ENCODE data around the gene MXRA7. TPM values are rescaled to one million over a fixed set of nuclear protein-coding genes. Genes with fewer than 3 reads are reported as not detected.
"Not testable (repeated sequence)": the region's sequence is repeated elsewhere in the genome, so short reads cannot be mapped to it uniquely, and the experiment has no call there.

MXRA7 gene
- total RNA-seq, 1 donor from 2014 or later = 185 TPM

DNA sequence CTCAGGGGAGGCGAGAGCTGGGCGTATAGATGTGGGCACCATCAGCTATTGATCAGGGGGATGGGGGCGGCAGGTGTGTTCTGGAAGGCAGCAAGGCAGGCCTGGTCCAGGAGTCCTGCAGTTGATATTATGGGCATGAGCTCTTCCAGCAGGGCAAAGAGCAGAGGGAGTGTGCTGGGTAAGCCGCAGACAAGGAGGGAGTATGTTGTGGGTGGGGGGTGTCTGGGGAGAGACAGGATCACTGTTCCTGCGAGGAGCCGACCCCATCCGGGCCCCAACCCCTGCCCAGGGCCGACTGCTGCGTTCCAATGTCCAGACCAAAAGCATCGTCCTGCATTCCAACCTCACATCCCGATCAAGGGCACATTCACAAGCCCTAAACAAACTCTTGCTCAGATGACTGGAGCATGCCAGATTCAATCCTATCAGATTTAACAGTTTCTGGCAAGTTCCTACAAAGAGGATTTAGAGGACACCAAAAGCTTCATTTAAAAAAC lies 9.2 kb downstream of the MXRA7 start:
- intact Hi-C loops (cut with DNase I) = no loop called here
- ATAC-seq (peak; percentile 13), DNase-seq (ENCODE audit: low spot score) (no peak)

DNA sequence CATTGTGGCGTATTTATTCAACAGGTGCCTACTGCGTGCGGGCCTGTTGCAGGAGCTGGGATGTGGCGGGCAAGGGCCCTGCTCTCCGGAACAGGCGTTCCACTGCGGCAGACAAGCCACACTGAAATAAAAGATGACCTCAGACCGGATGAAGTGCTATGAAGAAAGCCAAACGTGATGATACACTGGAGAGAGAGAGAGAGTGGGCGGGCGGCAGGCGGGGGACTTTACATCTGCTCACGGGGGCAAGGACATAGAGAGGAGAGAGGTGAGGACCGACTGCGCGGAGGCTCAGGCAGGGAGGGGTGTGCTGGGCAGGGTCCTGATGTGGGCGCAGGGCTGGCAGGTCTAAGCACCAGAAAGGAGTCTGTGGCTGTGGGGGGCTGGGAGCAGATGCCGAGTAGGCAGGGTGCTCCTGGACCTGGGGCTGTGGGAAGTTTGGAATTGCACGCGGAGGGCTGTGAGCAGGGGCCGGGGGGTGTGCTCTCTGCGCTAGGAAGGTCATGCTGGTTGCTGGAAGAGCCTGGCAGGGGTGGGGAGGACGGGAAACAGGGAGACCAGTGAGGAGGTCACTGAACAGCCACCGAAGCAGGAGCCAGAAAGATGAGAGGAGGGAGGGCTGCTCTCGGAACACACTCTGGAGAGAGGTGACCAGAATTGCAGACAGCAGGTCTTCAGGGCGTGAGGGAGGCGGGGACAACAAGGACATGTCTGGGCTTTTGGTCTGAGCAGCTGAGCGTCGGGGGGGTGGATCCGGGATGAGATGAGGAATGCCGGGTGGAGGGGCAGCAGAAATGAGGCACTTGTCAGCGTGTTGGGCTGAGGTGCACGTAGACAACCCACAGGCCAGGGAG lies 9.9 kb downstream of the MXRA7 start:
- intact Hi-C loops (cut with DNase I) = no loop called here
- ATAC-seq (peak; percentile 93), DNase-seq (ENCODE audit: low spot score) (no peak)

DNA sequence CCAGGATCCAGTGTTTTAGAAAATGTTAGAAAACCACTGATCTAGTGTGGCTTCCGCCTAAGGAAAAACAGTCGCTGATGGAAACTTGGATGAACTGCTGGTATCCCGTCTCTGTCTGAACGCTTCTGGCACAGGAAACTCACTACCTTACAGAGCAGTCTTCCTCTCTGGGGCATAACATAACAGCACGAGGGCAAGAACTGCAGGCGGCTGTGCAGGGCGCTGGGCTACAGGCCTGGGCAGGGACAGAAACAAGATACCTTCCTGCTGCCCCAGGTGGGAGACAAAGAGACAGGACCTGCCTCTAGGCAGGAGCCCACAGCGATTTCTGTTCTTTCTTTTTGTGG lies 10.5 kb downstream of the MXRA7 start:
- DNase-seq (ENCODE audit: low spot score) (no peak), ATAC-seq (peak; percentile 34)
- intact Hi-C loops (cut with DNase I) = no loop called here

DNA sequence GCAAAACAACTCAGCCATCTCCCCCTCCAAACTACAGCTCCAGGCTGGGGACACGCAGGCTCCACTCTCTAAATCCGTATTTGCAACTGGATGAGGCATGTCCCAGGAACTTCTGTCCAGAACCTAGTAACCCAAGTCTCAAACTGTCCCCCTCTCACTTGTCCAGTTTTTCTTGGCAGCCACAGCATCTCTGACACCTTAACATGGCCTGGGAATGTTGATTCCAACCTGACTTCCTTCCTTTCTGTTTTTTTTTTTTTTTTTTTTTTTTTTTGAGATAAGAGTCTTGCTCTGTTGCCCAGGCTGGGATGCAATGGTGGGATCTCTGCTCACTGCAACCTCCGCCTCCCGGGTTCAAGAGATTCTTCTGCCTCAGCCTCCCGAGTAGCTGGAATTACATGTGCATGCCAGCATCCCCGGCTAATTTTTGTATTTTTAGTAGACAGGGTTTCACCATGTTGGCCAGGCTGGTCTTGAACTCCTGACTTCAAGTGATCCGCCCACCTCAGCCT lies 12.2 kb downstream of the MXRA7 start:
- DNase-seq (ENCODE audit: low spot score); intact Hi-C loops (cut with DNase I); ATAC-seq: not testable (repeated sequence)

DNA sequence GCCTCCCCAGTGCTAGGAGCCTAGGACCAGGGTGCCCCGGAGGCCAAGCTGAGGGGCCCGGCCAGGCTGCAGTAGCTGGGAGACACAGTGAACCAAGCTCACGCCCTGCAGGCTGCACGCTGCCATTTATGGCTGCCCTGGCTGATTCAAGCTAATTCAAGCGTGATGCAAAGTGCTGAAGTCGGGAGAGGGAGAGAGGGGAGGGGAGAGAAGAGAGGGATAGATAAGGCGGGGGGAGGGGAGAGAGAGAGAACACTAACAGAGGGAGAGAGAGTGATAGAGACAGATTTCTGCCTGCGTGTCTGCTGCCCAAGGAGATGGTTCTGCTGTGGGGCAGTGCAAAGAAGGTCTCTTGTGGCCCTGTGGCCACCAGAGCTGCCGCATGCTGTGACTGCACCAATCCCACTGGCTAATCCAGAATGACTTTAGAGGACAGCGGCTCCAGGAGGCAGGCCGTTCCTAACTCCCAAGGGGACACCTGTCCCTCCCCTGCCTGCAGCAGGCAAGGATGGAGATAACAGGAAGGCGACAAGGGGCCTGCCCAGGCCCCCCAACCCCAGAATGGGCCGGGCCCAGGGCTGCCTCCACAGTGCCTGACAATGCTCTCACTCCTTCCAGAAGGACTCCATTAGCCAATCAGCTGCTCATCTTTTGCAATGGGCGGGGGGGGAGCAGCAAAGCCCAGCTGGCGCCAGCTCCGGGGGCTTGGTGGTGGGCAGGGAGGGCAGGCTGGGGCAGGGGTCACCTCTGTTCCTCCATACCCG lies 12.9 kb downstream of the MXRA7 start:
- intact Hi-C loops (cut with DNase I) = no loop called here
- DNase-seq (ENCODE audit: low spot score) (no peak), ATAC-seq (no peak)

DNA sequence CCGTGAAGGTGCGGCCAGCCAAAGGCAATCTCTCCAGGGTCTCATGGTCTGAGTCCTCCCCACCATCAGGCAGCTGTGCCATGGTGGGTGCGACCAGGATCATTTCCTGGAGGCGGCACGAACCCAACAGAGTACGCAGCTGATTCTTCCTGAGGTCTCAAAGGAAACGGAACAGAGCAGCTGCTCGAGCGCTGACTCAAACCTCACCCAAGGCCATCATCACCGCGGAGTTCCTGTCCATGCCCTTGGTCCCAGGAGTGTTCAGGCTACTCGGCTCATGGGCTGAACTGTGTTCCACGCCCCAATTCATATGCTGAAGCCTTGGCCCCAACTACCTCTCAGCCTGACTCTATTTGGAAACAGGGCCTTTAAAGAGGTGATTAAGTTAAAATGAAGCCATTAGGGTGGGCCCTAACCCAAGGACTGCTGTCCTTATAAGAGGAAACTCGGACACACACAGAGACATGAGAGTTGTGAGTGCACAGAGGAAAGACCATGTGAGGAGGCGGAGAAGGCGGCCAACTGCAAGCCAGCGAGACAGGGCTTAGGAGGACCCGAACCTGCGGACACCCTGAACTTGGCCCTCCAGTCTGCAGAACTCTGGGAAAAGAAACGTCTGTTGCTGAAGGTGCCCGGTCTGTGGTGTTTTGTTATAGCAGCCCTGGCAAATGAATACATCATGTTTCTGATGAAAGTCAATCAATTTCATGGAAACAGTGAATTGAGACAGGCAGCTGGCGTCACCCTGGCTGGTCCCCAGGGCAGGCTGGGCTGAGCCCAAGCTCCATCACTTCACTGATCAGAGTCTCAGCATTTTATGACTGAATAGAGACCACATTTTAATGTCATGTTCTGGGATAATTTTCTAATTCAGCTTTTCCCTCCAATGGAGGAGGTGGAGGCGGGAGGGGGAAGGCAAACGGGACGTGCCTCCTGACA lies 13.7 kb downstream of the MXRA7 start:
- intact Hi-C loops (cut with DNase I) = no loop called here

DNA sequence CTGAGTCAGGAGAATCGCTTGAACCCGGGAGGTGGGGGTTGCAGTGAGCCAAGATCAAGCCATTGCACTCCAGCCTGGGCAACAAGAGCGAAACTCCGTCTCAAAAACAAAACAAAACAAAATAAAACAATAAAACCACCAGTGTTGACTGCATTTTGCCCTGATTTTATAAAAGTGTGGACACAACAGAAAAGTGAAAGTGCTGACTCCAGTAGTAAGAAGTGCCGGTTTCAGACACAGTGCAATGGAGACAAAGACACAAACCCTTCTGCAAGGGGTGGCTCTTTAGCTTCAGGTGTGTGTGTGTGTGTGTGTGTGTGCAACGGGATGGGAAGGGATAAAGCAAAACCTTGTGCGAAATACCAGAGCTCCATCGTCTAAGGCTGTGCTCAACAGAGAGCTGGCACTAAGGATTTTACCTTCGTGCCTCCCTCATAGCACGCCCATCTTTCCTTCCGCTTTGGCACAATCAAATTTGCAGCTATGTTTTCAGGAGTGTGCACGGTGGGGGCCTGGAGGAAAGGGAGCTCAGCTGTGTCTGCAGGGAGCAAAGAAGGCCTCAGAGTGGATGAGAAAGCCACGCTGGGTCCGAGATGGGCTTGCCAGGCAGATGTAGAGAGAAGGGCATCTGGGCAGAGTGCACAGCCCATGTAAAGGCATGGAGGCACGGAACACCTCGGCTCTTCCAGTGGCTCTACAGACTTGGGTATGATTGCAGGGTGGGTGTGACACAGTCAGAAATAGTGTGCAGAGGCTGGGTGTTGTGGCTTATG lies 15.5 kb downstream of the MXRA7 start:
- ATAC-seq (no peak), DNase-seq (ENCODE audit: low spot score) (no peak)
- intact Hi-C loops (cut with DNase I) = no loop called here

More for the DNA sequence above, 13.7 kb downstream of the MXRA7 start:
- no peak for DNase-seq (ENCODE audit: low spot score)
- ATAC-seq = no peak

DNA sequence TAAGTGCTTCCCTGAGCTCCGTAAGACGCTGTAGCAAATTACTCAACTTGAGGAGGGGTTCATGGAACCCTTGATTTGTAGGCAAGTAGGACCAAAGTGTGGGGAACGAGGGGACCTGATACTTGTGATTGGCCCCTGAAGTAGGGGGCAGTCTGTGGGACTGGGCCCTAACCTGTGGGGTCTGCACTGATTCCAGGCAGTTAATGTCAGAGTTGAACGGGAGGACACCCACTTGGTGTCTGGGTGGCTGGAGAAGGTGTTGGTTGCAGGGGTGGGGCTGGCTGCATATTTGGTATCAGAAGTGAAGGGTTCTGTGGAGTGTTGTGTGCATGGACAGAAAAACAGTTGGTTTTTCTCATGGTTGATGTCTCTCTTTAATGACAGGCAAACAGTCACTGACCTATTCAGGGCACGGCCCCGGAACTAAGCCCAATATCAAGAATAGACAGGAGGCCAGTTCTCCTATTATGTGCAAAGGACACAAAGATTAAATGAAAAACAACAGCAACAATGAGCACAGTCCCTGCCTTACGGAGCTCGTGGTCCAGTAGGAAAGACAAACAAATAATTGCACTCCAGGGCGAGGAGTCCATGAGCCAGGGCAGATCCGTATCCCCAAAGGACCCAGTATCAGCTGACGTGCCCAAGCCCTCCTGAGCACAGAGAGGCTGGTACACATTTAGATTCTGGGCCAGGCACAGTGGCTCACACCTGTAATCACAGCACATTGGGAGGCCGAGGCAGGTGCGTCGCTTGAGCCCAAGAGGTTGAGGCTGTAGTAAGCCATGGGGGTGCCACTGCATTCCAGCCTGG lies 19.2 kb downstream of the MXRA7 start:
- DNase-seq (ENCODE audit: low spot score) (no peak), ATAC-seq (no peak)
- intact Hi-C loops (cut with DNase I) = no loop called here

DNA sequence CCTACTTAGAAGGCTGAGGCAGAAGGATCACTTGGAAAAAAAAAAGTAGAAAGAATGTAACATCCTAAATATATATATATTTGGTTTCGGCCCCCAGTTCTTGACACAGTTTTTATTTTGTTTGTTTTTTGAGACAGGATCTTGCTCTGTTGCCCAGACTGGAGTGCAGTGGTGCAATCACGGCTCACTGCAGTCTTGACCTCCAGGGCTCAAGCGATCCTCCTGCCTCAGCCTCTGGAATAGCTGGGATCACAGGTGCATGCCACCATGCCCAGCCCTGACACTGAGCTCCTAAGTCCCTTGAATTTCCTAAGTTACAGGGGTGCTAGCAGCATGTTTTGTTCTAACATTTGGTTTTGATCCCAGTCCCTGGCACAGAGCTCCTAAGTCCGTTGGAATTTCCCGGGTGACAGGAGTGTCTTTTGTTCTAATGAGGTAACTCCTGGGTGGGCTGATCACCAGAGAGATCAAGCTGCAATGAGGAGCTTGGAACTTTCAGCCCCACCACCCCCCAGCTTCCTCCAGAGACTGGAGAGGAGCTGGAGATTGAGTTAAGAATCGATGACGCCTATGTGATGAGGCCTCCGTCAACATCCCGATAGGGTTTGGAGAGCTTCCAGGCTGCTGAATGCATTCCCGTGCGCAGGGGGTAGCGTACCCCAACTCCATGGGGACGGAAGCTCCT lies 20.0 kb downstream of the MXRA7 start:
- intact Hi-C loops (cut with DNase I) = no loop called here
- ATAC-seq (no peak), DNase-seq (ENCODE audit: low spot score) (no peak)

DNA sequence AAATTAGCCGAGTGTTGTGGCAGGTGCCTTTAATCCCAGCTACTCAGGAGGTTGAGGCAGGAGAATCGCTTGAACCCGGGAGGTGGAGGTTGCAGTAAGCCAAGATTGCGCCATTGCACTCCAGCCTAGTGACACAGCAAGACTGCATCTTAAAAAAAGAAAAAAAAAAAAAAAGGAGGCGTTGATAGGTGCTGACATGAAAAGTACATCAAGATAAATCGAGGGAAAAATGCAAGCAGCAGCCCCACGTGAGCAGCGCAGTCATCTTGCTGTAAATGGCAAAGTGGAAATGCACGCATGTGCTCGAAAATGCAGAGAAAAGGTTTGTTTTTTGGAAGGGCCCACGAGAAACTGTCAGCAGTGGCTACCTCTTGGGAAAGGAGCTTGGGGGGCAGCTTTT lies 20.9 kb downstream of the MXRA7 start:
- ATAC-seq (no peak), DNase-seq (ENCODE audit: low spot score) (no peak)
- intact Hi-C loops (cut with DNase I) = no loop called here

DNA sequence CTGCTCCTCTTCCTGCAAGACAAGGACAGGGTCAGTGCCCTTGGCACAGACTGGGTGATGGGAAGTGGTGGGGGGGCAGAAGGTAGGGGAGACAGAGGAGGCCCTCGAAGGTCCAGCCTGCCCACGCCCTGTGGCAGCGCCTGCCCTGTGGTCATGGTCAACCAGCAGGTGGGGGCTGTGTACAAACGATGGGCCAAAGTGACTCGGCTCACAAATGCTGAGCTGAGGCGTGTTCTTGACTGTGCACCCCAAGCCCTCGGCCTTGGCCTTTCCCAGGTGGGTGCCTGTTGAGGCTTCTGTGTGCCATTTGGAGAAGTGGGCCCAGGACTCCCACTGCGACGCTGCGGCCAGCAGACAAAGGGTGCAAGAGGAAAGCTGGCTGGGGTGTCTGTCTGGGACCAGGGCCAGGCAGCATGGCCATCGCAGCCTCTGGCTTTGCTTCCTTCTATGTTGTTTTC lies 22.6 kb downstream of the MXRA7 start:
- DNase-seq (ENCODE audit: low spot score) = no peak
- intact Hi-C loops (cut with DNase I) = no loop called here
- ATAC-seq = peak; percentile 32

DNA sequence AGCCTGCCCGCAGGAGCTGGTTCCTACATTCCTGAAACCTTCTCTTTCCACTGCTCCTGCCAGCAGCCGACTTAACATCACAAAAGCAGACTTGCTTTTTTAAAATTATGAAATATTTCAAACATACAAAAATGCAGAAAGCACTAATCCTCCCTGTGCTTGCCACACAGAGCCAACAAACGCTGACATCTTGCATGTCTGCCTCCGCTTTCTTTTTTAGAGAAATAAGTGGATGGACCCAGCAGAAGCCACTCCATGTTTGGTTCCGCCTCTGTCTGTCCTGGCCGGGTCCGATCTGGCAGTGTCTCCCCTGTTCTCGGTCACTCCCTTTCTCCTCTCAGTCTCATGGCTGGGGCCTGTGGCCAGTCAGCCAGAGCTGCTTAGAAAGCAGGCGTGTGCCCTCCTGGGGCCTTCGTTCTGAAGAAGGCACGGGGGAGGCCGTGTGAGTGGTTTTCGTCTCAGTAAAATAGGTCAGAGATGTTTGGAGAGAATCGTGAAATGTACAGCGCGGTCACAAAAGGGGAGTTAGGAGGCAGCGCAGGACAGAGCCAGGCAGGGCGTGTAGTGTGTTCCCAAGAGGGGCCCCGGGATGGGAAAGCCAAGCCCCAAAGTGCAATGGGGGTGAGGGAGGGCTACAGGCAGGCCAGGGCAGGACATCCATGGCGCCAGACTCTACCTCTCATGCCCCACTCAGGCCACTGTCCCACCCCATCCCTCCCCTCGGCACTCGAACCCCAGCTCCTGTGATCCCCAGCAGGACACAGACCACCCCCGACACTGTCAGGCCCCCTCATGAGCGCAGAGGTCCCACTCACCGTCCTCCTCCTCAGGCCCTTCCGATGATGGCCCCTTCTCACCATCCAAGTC lies 23.2 kb downstream of the MXRA7 start:
- intact Hi-C loops (cut with DNase I) = no loop called here
- DNase-seq (ENCODE audit: low spot score) (no peak), ATAC-seq (peak; percentile 79)

DNA sequence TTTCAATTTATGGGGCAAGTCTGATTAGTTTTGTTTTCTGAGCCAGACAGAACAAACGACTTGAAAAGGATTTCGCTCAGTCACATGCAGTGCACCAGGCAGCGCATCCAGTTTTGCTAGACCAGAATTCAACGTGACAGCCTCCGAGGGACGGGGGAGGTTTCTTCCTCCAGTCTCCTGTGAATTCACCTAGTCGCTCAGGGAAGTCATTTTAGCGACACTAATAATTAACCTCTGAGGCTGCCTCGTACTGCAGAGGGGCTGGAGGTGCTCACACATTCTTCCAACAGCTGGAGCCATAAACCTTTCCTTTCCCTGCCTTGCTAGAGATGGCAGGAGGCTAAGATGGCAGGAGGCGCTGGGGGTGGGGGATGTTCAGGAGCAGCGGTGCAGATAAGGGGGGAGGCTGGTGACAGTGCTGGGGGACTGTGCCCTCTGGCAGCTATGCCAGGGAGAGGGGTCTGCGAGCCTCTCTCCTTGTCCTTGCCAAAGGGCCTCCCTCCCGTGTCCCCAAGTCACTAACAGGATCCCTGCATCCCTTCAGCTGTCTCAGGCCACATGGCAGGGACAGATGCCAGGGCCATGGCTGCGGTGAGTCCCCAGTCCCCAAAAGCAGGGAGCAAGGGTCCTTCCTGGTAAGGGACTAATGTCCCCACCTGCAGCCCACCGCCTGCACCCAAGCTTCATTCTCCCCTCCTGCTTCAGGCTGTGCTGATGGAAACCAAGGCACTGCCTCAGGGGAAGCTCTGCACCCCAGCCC lies 24.0 kb downstream of the MXRA7 start:
- ATAC-seq = no peak
- no peak for DNase-seq (ENCODE audit: low spot score)
- intact Hi-C loops (cut with DNase I) = no loop called here

DNA sequence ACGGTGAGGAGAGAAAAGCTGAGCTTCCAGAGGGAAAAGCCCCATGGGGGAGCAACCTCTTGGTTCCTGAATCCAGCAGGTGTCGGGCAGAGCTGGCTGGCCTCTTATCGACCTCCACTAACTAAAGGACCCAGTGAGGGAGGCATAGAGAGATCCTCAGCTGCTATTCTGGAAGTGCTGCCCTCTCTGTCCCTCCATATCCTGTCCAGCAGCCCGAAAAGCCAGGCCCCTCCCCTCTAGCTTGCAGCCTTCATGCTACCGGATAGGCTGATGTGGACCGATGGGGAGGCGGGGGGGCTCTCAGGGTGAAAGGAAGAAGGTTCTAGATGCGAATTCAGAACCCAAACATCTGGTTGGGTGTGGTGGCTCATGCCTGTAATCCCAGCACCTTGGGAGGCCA lies 24.9 kb downstream of the MXRA7 start:
- DNase-seq (ENCODE audit: low spot score) (no peak), ATAC-seq (no peak)
- intact Hi-C loops (cut with DNase I) = no loop called here

DNA sequence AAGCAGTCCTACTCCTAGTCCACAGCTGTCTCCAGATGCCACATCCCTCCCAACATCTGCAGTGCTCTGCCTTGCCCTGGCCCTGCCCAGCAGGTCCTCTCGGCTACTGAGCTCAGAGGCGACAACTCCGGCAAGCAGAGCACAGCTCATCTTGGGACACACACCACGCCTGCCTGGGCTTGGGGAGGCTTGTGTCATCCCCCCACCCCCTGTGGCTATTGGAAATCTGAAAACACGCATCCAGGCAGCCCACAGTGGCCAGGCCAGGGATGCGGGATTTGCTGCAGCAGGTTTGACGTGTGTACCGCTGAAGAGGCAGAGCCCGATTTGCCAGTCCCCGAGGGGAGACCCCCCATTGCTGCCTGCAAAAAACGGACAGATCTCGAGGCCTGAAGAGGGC lies 25.4 kb downstream of the MXRA7 start:
- intact Hi-C loops (cut with DNase I) = no loop called here
- ATAC-seq (no peak), DNase-seq (ENCODE audit: low spot score) (no peak)

Measured in sciatic nerve (tissue), 2 donors.